GM19023 (cell line): ENCODE data around the gene NID2.
A peak's percentile ranks its signal among the peaks of the same experiment; 100 is the strongest.

ENCODE experiments used
- ATAC-seq: cut with Tn5 transposase; IDR thresholded peaks from one replicate; pipeline ENCODE4 v1.9.1; 2021; ENCODE audit warnings: mild to moderate bottlenecking, moderate library complexity; ENCODE audit not compliant: unreplicated experiment

The NID2 gene

GRCh38 chr14:52029881-52030280 lies 39.0 kb downstream of the NID2 start:
- no peak for ATAC-seq

GRCh38 chr14:52026901-52027300 lies 42.0 kb downstream of the NID2 start:
- no peak for ATAC-seq

GRCh38 chr14:52026017-52026660 lies 42.7 kb downstream of the NID2 start:
- no peak for ATAC-seq

- ATAC-seq: no peak
Observed at GRCh38 chr14:52025310-52025709, 43.5 kb downstream of the NID2 start.

GRCh38 chr14:52023518-52023917 lies 45.3 kb downstream of the NID2 start:
- ATAC-seq: no peak

- peak; percentile 73 for ATAC-seq
Observed at GRCh38 chr14:52021957-52022600, 46.8 kb downstream of the NID2 start.

GRCh38 chr14:52020866-52021717 lies 47.8 kb downstream of the NID2 start:
- no peak for ATAC-seq

GRCh38 chr14:52020161-52020714 lies 48.6 kb downstream of the NID2 start:
- no peak for ATAC-seq

GRCh38 chr14:52018970-52019369 lies 49.9 kb downstream of the NID2 start:
- no peak for ATAC-seq

GRCh38 chr14:52018252-52018651 lies 50.6 kb downstream of the NID2 start:
- ATAC-seq: no peak

- ATAC-seq: no peak
Observed at GRCh38 chr14:52015411-52016030, 53.3 kb downstream of the NID2 start.

GRCh38 chr14:52014601-52015267 lies 54.1 kb downstream of the NID2 start:
- no peak for ATAC-seq

- no peak for ATAC-seq
Observed at GRCh38 chr14:52013984-52014600, 54.8 kb downstream of the NID2 start.

- ATAC-seq: no peak
Observed at GRCh38 chr14:52012635-52013034, 56.2 kb downstream of the NID2 start.

- no peak for ATAC-seq
Observed at GRCh38 chr14:52011523-52011922, 57.3 kb downstream of the NID2 start.

GRCh38 chr14:52010173-52010693 lies 58.6 kb downstream of the NID2 start:
- ATAC-seq: no peak

GRCh38 chr14:52008136-52008535 lies 60.7 kb downstream of the NID2 start:
- ATAC-seq: no peak

- ATAC-seq: no peak
Observed at GRCh38 chr14:52007637-52008036, 61.2 kb downstream of the NID2 start.

GRCh38 chr14:52007211-52007610 lies 61.6 kb downstream of the NID2 start:
- no peak for ATAC-seq

GRCh38 chr14:52006361-52006760 lies 62.5 kb downstream of the NID2 start:
- ATAC-seq: no peak
